GM18502 (cell line): ENCODE results near the gene GPD1.

Experiments used
- ATAC-seq: cut with Tn5 transposase; IDR thresholded peaks from one replicate; pipeline ENCODE4 v1.9.1; 2021; ENCODE audit warnings: mild to moderate bottlenecking; ENCODE audit not compliant: unreplicated experiment, poor library complexity

GPD1 gene

GRCh38 chr12:50099302-50100008, 4.4 kb upstream of the GPD1 start:
- no peak for ATAC-seq

- no peak for ATAC-seq
These were observed 3.2 kb upstream of the GPD1 start for GRCh38 chr12:50100561-50100960.

- ATAC-seq: no peak
These were observed 2.1 kb upstream of the GPD1 start for GRCh38 chr12:50101663-50102062.

- ATAC-seq: no peak
These were observed 1.7 kb upstream of the GPD1 start for GRCh38 chr12:50102131-50102531.

GRCh38 chr12:50102646-50103309, 1.0 kb upstream of the GPD1 start:
- no peak for ATAC-seq

- no peak for ATAC-seq
These were observed 457 bp upstream of the GPD1 start for GRCh38 chr12:50103351-50103750.

GRCh38 chr12:50104417-50105366, 884 bp downstream of the GPD1 start:
- no peak for ATAC-seq

GRCh38 chr12:50105913-50106450, 2.2 kb downstream of the GPD1 start:
- ATAC-seq: no peak

- ATAC-seq: no peak
These were observed 3.1 kb downstream of the GPD1 start for GRCh38 chr12:50106907-50107306.

- ATAC-seq: no peak
These were observed 3.8 kb downstream of the GPD1 start for GRCh38 chr12:50107416-50108268.

GRCh38 chr12:50109319-50109718, 5.5 kb downstream of the GPD1 start:
- ATAC-seq: no peak

GRCh38 chr12:50110127-50110761, 6.4 kb downstream of the GPD1 start:
- ATAC-seq: no peak

- no peak for ATAC-seq
These were observed 7.0 kb downstream of the GPD1 start for GRCh38 chr12:50110762-50111351.

GRCh38 chr12:50111395-50111692, 7.5 kb downstream of the GPD1 start:
- no peak for ATAC-seq

- ATAC-seq: peak; percentile 84
These were observed 8.1 kb downstream of the GPD1 start, which contains the start of gene COX14 for GRCh38 chr12:50111693-50112455. Gene COX14 (plus strand): TSS chr12:50112236. CDS start chr12:50120044, 7,808 bp downstream.

GRCh38 chr12:50112456-50113218, 8.8 kb downstream of the GPD1 start:
- no peak for ATAC-seq

- ATAC-seq: no peak
These were observed 13.3 kb downstream of the GPD1 start for GRCh38 chr12:50117057-50117622.
